ENCODE measurements around the gene ACO2. TPM values are rescaled to one million over a fixed set of nuclear protein-coding genes. Genes with fewer than 3 reads are reported as not detected.

Gene ACO2
- total RNA-seq, 1 donor from 2014 or later = 114 TPM

GRCh38 chr22:41531715-41532477, 63.0 kb downstream of the ACO2 start:
- Mint-ChIP-seq H3K9me3 (ENCODE audit: unreplicated experiment) (peaks cover 4% of the 10 kb centered on the region), H3K27me3 (ENCODE audit: unreplicated experiment) (peaks cover 8% of the 10 kb centered on the region), H3K4me1 (ENCODE audit: low read depth, unreplicated experiment) (peaks cover 8% of the 10 kb centered on the region), H3K36me3 (ENCODE audit: unreplicated experiment) (peaks cover 6% of the 10 kb centered on the region), H3K27ac (ENCODE audit: unreplicated experiment) (peak overlapping the region; percentile 77), H3K4me3 (ENCODE audit: unreplicated experiment) (peak overlapping the region; percentile 38)
- peak; percentile 58 for DNase-seq
- no peak for TF ChIP-seq CTCF (IDR thresholded peaks at IDR 0.05; ENCODE audit: partially characterized antibody, unreplicated experiment)

GRCh38 chr22:41532908-41533825, 64.2 kb downstream of the ACO2 start:
- no peak overlapping the region for H3K4me3 Mint-ChIP-seq (ENCODE audit: unreplicated experiment)
- peaks cover 8% of the 10 kb centered on the region for H3K27me3 Mint-ChIP-seq (ENCODE audit: unreplicated experiment)
- peaks cover 6% of the 10 kb centered on the region for H3K36me3 Mint-ChIP-seq (ENCODE audit: unreplicated experiment)
- H3K4me1 Mint-ChIP-seq (ENCODE audit: low read depth, unreplicated experiment) = peaks cover 8% of the 10 kb centered on the region
- H3K27ac Mint-ChIP-seq (ENCODE audit: unreplicated experiment) = no peak overlapping the region
- DNase-seq = peak; percentile 89
- peak; percentile 82 for TF ChIP-seq CTCF (IDR thresholded peaks at IDR 0.05; ENCODE audit: partially characterized antibody, unreplicated experiment)
- peaks cover 4% of the 10 kb centered on the region for H3K9me3 Mint-ChIP-seq (ENCODE audit: unreplicated experiment)

GRCh38 chr22:41534219-41534618, 65.3 kb downstream of the ACO2 start:
- Mint-ChIP-seq H3K9me3 (ENCODE audit: unreplicated experiment) (no peaks in the 10 kb centered on the region), H3K4me1 (ENCODE audit: low read depth, unreplicated experiment) (peaks cover 8% of the 10 kb centered on the region), H3K27ac (ENCODE audit: unreplicated experiment) (no peak overlapping the region), H3K27me3 (ENCODE audit: unreplicated experiment) (peaks cover 5% of the 10 kb centered on the region), H3K36me3 (ENCODE audit: unreplicated experiment) (no peaks in the 10 kb centered on the region), H3K4me3 (ENCODE audit: unreplicated experiment) (no peak overlapping the region)
- no peak for DNase-seq
- TF ChIP-seq CTCF (IDR thresholded peaks at IDR 0.05; ENCODE audit: partially characterized antibody, unreplicated experiment) = no peak

- peak; percentile 43 for DNase-seq
- Mint-ChIP-seq H3K27me3 (ENCODE audit: unreplicated experiment) (peaks cover 7% of the 10 kb centered on the region), H3K9me3 (ENCODE audit: unreplicated experiment) (no peaks in the 10 kb centered on the region), H3K27ac (ENCODE audit: unreplicated experiment) (no peak overlapping the region), H3K4me3 (ENCODE audit: unreplicated experiment) (no peak overlapping the region), H3K4me1 (ENCODE audit: low read depth, unreplicated experiment) (peaks cover 8% of the 10 kb centered on the region), H3K36me3 (ENCODE audit: unreplicated experiment) (no peaks in the 10 kb centered on the region)
- TF ChIP-seq CTCF (IDR thresholded peaks at IDR 0.05; ENCODE audit: partially characterized antibody, unreplicated experiment) = no peak
These were observed 66.3 kb downstream of the ACO2 start for GRCh38 chr22:41535244-41535643.
